LoVo (cell line): Measurements from ENCODE around the gene TMEM203.
A peak's percentile ranks its signal among the peaks of the same experiment; 100 is the strongest.

ENCODE experiments used
- DNase-seq: peaks from one replicate; pipeline ENCODE4 v3.0.0-alpha.2; 2016; ENCODE audit warnings: low spot score

The TMEM203 gene

DNA sequence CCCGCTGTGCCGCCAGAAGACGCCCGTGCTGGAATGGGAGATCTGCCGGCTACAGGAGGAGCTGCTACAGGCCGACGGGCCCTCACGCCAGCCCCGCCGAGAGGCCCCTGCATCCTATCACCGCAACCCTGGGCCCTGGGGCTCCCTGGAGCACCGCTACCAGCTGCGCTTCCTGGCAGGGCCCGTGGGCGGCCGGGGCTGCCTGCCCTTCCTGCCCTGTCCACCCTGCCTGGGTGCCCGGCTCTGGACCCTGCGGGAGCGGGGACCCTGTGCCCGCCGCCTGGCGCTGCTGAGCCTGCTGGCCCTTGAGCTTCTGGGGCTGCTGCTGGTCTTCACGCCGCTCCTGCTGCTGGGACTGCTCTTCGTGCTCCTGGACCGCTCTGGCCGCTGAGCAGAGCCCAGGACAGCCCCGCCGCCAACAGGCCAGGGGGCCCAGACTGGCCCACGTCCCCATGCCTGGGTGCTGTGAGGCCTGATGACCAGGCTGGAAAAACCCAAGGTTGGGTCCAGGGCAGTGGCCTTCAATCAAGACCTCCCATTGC lies 12.8 kb upstream of the TMEM203 start:
- DNase-seq, result no peak

DNA sequence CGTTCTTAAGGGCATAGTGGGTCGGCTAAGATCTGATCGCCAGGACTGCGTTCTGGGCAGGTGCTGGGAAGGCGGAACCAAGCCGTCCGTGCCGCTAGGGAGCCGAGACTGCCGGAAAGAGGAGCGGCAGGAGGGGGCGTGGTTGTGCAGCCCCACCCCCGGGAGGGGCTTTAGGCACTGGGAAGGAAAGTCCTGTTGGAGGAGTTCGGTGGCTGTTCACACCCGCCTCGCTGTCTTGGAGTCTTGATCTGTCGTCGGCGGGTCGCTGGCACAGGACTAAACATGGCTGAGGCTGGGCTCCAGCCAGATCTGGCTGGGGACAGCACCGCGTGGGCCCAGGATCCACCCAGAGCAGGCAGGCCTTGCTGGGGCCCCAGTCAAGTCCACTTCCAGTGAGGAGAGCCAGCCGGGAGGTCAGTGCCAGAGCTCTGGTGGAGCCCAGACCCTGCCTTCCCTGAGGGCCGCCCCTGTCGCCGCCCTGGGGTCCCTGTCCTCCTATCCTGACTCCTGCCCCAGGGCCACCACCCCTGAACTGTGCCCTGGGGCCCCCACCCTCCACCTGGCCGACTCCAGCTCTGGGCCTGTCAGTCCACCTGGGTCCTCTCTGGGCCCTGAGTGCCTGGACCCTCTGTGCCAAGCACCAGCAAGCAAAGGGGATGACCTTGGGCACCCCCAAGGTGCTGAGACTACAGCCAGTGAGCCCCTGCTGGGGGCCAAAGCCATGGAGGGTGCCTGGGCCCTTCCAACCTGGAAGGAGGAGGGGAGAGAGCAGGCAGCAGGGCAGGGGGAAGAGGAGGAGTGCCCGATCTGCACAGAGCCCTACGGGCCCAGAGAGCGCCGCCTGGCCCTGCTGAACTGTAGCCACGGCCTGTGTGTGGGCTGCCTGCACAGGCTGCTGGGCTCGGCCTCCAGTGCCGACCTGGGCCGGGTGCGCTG lies 12.1 kb upstream of the TMEM203 start:
- peak; percentile 45 for DNase-seq

- no peak for DNase-seq
Observed at GRCh38 chr9:137216188-137216965, 10.9 kb upstream of the TMEM203 start.

DNA sequence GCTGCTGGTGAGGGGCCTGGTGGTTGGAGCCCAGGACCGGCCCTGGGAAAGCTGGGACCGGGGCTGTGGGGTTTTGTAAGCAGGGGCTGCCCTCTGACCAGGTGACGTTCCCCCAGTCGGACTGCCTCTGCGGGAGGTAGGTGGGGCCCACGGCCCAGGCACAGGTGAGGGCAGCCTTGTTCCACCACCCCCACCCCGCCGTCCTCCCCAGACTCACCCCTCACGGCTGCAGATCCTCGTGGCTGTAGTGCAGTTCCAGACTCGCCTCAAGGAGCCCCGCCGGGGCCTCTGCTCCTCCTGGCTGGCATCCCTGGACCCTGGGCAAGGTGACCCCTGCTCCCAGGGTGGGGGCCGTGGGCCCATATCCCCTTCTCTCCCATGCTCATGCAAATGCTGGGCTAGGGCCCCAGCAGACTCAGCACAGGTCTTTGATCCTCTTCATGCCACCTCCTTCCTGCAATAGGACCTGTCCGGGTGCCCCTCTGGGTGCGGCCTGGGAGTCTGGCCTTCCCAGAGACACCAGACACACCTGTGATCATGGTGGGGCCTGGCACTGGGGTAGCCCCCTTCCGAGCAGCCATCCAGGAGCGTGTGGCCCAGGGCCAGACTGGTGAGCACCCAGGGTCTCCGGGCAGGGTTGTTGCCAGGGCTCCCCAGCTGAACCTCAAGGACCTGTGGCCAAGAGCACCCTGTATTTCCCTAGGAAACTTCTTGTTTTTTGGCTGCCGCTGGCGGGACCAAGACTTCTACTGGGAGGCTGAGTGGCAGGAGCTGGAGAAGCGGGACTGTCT lies 9.9 kb upstream of the TMEM203 start:
- no peak for DNase-seq

GRCh38 chr9:137214620-137215019 lies 9.2 kb upstream of the TMEM203 start:
- DNase-seq, result no peak

- no peak for DNase-seq
Observed at GRCh38 chr9:137213160-137214060, 8.0 kb upstream of the TMEM203 start.

GRCh38 chr9:137212520-137212919 lies 7.1 kb upstream of the TMEM203 start:
- DNase-seq, result no peak

GRCh38 chr9:137211532-137211931 lies 6.1 kb upstream of the TMEM203 start:
- no peak for DNase-seq

DNA sequence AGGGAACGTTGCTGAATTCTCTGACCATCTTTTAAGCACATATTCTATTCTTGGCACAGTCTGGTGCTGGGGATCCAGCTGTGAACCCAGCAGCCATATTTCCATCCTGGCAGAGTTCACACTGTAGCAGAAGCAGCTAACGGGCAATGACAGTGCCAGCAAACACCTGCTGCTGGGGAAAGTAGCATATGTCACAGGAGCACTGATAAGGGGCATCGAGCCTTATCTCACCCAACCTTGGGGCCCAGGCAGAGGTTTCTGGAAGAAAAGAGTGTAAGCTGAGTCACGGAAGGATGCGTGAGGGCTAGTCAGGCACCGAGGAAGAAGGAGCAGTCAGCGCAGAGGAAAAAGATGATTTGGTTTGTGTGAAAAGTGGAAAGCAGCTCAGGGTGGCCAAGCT lies 1.2 kb upstream of the TMEM203 start:
- DNase-seq, result no peak

GRCh38 chr9:137204731-137205125 lies 720 bp downstream of the TMEM203 start:
- DNase-seq, result no peak

GRCh38 chr9:137202966-137203365 lies 2.5 kb downstream of the TMEM203 start:
- no peak for DNase-seq

GRCh38 chr9:137201205-137201868 lies 4.1 kb downstream of the TMEM203 start:
- no peak for DNase-seq

GRCh38 chr9:137200311-137201204 lies 4.9 kb downstream of the TMEM203 start, which contains the start of gene TPRN:
TSS of gene TPRN (minus strand) at chr9:137200741. CDS start at chr9:137200711, 30 bp downstream.
- peak; percentile 98 for DNase-seq

- no peak for DNase-seq
Observed at GRCh38 chr9:137199411-137200121, 5.9 kb downstream of the TMEM203 start.

- DNase-seq, result no peak
Observed at GRCh38 chr9:137198902-137199283, 6.6 kb downstream of the TMEM203 start.

DNA sequence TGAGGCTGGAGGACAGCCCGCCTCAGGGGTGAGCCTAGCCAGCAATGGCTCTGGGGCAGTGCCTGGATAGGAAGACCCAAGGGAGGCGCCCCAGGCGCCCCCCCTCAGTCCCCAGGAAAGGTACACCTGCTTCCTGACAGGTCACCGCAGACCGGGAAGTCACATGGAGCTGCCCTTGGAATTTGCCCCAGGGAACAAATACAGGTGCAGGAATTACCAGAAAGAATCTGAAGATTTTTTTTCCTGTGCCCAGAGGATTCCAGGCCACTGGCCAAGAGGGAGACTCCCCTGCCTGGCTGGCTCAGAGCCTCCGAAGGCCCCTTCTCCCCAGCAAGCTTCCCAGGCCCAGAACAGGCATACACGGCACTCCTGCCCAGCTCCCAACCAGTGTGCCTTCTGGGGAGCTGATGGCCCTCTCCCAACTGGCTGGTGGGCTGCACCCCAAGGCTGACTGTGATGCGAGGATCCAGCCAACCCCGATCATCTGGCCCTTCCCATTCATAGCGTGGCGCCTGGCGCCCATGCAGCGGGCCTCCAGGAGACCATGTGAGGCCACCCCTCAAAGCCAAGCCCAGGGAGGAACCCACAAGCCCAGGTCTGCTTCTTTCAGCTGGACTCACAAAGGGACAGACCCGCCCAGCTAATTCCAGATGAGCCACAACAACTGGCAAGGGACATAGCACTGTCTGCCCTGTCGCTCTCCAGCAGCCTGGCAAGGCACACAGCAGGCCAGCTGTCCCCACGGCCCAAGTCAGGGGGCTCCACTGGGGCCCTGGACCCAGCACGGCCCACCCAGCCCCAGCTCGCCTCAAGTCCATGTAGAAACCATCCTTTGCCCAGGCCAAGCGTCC lies 7.2 kb downstream of the TMEM203 start:
- DNase-seq, result peak; percentile 48

GRCh38 chr9:137195525-137196220 lies 9.8 kb downstream of the TMEM203 start:
- DNase-seq, result no peak
